Measurements from ENCODE around the gene TXLNB.

Gene TXLNB

GRCh38 chr6:139271056-139271455, 20.7 kb downstream of the TXLNB start:
- no peak for DNase-seq (ENCODE audit: low read depth in 2 of 2)

- DNase-seq (ENCODE audit: low read depth in 2 of 2), result no peak
These were observed 21.5 kb downstream of the TXLNB start for GRCh38 chr6:139270249-139270648.

- DNase-seq (ENCODE audit: low read depth in 2 of 2), result no peak
These were observed 26.1 kb downstream of the TXLNB start for GRCh38 chr6:139265512-139266190.

GRCh38 chr6:139262519-139263300, 29.1 kb downstream of the TXLNB start:
- no peak for DNase-seq (ENCODE audit: low read depth in 2 of 2)

- DNase-seq (ENCODE audit: low read depth in 2 of 2), result no peak
These were observed 33.9 kb downstream of the TXLNB start for GRCh38 chr6:139257821-139258398.

GRCh38 chr6:139257291-139257690, 34.5 kb downstream of the TXLNB start:
- no peak for DNase-seq (ENCODE audit: low read depth in 2 of 2)

- peak; percentile 69 to 74 for DNase-seq (ENCODE audit: low read depth in 2 of 2)
These were observed 35.7 kb downstream of the TXLNB start for GRCh38 chr6:139256087-139256486.

GRCh38 chr6:139254196-139254595, 37.6 kb downstream of the TXLNB start:
- no peak for DNase-seq (ENCODE audit: low read depth in 2 of 2)

- DNase-seq (ENCODE audit: low read depth in 2 of 2), result no peak
These were observed 38.1 kb downstream of the TXLNB start for GRCh38 chr6:139253656-139254055.

GRCh38 chr6:139251691-139252390, 40.0 kb downstream of the TXLNB start:
- DNase-seq (ENCODE audit: low read depth in 2 of 2), result no peak

GRCh38 chr6:139251045-139251690, 40.6 kb downstream of the TXLNB start:
- DNase-seq (ENCODE audit: low read depth in 2 of 2), result no peak

- no peak for DNase-seq (ENCODE audit: low read depth in 2 of 2)
These were observed 41.3 kb downstream of the TXLNB start for GRCh38 chr6:139250296-139251044.

GRCh38 chr6:139249395-139249794, 42.4 kb downstream of the TXLNB start:
- DNase-seq (ENCODE audit: low read depth in 2 of 2), result no peak

GRCh38 chr6:139248911-139249310, 42.9 kb downstream of the TXLNB start:
- no peak for DNase-seq (ENCODE audit: low read depth in 2 of 2)

- no peak for DNase-seq (ENCODE audit: low read depth in 2 of 2)
These were observed 44.2 kb downstream of the TXLNB start for GRCh38 chr6:139247618-139248017.

- DNase-seq (ENCODE audit: low read depth in 2 of 2), result peak; percentile 34 to 47
These were observed 48.3 kb downstream of the TXLNB start for GRCh38 chr6:139243536-139243935.

- DNase-seq (ENCODE audit: low read depth in 2 of 2), result no peak
These were observed 49.1 kb downstream of the TXLNB start for GRCh38 chr6:139242457-139243240.

GRCh38 chr6:139240161-139241010, 51.4 kb downstream of the TXLNB start:
- DNase-seq (ENCODE audit: low read depth in 2 of 2), result peak; percentile 85 to 86

GRCh38 chr6:139239064-139239463, 52.7 kb downstream of the TXLNB start:
- DNase-seq (ENCODE audit: low read depth in 2 of 2), result no peak
